Type B pancreatic cell (in vitro differentiated cells): ENCODE measurements around the gene LDLRAD4. TPM values are rescaled to one million over a fixed set of nuclear protein-coding genes. Genes with fewer than 3 reads are reported as not detected.
"Not testable (repeated sequence)": the region's sequence is repeated elsewhere in the genome, so short reads cannot be mapped to it uniquely, and the experiment has no call there.

Experiments
- DNase-seq: peaks from one replicate; pipeline ENCODE4 v3.0.0; 2021; ENCODE audit warnings: mixed read lengths; ENCODE audit not compliant: unreplicated experiment; ENCODE audit errors: extremely low spot score
- H3K27ac Mint-ChIP-seq: 2 replicates; pipeline ENCODE4 v1.8.0; 2021; ENCODE audit warnings: mild to moderate bottlenecking, mixed read lengths
- H3K27me3 Mint-ChIP-seq: 2 replicates; pipeline ENCODE4 v1.8.0; 2021; ENCODE audit warnings: mixed read lengths
- H3K36me3 Mint-ChIP-seq: 2 replicates; pipeline ENCODE4 v1.8.0; 2021; ENCODE audit warnings: mixed read lengths
- H3K4me1 Mint-ChIP-seq: one replicate; pipeline ENCODE4 v1.8.0; 2021; ENCODE audit warnings: mixed read lengths; ENCODE audit not compliant: unreplicated experiment
- H3K4me3 Mint-ChIP-seq: 2 replicates; pipeline ENCODE4 v1.8.0; 2021; ENCODE audit warnings: mild to moderate bottlenecking, mixed read lengths
- H3K9me3 Mint-ChIP-seq: 2 replicates; pipeline ENCODE4 v1.8.0; 2021; ENCODE audit warnings: mixed read lengths
- total RNA-seq: library from RNA; stranded (reverse); gene quantifications from 2 replicates; pipeline ENCODE4 v1.2.1, GENCODE V29; 2021; ENCODE audit warnings: low replicate concordance
- TF ChIP-seq, protein P1 (sequence below): fragments of 200-600 bp; sonication (generic); conservative IDR thresholded peaks from 2 replicates; pipeline ENCODE4 v1.5.0; 2021; ENCODE audit warnings: antibody characterized with exemption, mild to moderate bottlenecking

Gene LDLRAD4
- total RNA-seq, 1 donor from 2014 or later, result 2.4 TPM

DNA sequence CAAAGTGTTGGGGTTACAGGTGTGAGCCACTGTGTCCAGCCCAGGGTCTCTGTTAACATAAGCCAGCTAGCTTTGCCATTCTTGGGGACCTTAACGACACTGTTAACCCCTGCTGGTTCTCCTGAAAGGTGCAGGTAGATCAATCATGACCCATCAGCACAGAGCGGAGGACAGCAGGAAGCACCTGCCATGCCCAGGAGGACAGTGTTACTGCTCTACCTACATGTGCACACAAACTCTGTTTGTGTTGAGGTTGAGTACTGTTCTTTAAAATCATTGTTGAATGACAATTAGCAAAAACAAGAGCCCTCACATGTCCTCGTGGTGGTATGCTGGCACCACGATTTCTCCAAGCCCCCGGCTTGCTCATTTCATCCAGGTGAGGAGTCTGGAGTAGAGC lies 386.9 kb downstream of the LDLRAD4 start:
- H3K36me3 Mint-ChIP-seq, result no peaks in the 10 kb centered on the region
- H3K9me3 Mint-ChIP-seq, result no peaks in the 10 kb centered on the region
- no peak for DNase-seq
- no peaks in the 10 kb centered on the region for H3K27me3 Mint-ChIP-seq
- TF ChIP-seq, protein P1, sequence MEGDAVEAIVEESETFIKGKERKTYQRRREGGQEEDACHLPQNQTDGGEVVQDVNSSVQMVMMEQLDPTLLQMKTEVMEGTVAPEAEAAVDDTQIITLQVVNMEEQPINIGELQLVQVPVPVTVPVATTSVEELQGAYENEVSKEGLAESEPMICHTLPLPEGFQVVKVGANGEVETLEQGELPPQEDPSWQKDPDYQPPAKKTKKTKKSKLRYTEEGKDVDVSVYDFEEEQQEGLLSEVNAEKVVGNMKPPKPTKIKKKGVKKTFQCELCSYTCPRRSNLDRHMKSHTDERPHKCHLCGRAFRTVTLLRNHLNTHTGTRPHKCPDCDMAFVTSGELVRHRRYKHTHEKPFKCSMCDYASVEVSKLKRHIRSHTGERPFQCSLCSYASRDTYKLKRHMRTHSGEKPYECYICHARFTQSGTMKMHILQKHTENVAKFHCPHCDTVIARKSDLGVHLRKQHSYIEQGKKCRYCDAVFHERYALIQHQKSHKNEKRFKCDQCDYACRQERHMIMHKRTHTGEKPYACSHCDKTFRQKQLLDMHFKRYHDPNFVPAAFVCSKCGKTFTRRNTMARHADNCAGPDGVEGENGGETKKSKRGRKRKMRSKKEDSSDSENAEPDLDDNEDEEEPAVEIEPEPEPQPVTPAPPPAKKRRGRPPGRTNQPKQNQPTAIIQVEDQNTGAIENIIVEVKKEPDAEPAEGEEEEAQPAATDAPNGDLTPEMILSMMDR, result no peak
- no peak overlapping the region for H3K27ac Mint-ChIP-seq
- H3K4me1 Mint-ChIP-seq, result no peaks in the 10 kb centered on the region
- no peak overlapping the region for H3K4me3 Mint-ChIP-seq

DNA sequence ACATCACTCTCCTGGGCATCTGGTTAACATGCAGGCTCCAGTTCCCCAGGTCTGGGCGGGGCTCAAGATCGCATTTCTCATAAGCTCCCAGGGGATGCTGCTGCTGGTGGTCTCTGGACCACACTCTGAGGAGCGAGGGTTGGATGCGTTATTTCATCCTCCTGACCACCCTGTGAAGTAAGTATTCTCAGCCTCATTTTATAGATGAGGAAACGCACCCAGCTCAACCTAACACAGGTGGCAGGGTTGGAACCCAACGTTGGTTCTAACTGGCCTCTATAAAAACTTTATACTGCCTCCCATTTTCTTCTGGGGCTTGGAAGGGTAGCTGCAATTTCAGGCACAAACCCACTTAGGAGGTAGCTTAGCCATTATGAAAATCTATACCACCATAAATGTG lies 387.3 kb downstream of the LDLRAD4 start:
- Mint-ChIP-seq H3K9me3 (no peaks in the 10 kb centered on the region), H3K36me3 (no peaks in the 10 kb centered on the region), H3K4me1 (peaks cover under 1% of the 10 kb centered on the region), H3K27ac (no peak overlapping the region), H3K4me3 (no peak overlapping the region), H3K27me3 (peaks cover 2% of the 10 kb centered on the region)
- TF ChIP-seq, protein P1, result no peak
- DNase-seq, result no peak

DNA sequence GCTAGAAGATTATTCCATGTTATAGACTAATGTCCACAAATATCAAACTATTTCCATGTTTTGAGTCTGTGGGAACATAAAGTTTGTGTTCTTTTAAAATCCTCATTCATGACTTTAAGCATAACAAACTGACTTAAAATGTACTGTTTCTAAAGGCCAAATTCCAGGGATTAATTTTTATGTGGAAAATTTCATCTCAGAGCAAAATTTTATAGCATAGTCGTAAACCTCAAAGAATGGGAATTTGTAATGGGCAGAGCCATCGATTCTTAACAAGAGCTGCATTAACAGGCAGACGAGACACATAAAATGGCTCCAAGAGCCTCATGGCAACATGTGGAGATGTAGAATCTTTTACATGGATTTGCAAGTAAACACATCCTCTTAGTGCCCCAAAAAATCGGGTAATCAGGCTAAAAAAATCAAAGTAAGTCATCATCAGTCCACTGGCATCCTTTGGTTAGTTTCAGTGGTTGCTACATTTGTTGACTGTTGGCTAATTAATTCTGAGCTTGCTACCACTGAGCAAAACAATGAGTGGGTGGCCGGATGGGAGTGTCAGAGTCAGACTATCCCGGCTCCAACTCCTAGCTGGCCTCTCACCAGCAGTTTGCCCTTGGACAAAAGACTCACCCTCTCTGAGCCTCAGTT lies 388.2 kb downstream of the LDLRAD4 start:
- H3K27ac Mint-ChIP-seq, result no peak overlapping the region
- TF ChIP-seq, protein P1, result no peak
- no peaks in the 10 kb centered on the region for H3K9me3 Mint-ChIP-seq
- peaks cover 11% of the 10 kb centered on the region for H3K27me3 Mint-ChIP-seq
- no peak for DNase-seq
- H3K4me1 Mint-ChIP-seq, result peaks cover 9% of the 10 kb centered on the region
- H3K36me3 Mint-ChIP-seq, result no peaks in the 10 kb centered on the region
- no peak overlapping the region for H3K4me3 Mint-ChIP-seq

DNA sequence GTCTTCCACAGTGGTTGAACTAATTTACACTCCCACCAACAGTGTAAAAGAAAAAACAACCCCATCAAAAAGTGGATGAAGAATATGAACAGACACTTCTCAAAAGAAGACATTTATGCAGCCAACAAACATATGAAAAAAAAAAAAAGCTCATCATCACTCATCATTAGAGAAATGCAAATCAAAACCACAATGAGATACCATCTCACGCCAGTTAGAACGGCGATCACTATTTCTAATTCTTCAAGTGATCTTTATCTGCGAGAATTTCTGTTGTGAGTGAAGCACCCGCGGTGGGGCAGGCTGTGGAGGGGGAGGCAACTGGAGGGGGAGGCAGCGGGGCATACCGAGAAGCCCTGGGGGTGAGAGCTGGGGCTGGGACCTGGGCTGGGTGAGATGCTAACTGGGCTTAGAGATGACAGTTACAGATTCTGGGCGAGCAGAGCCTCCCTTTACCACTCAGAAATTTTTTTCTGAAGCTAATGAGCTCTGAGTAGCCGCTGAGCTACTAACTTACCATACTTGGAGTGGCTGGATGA lies 389.5 kb downstream of the LDLRAD4 start:
- H3K4me1 Mint-ChIP-seq, result peaks cover 15% of the 10 kb centered on the region
- not testable (repeated sequence) for H3K9me3 Mint-ChIP-seq, H3K36me3 Mint-ChIP-seq, H3K27ac Mint-ChIP-seq, DNase-seq, H3K4me3 Mint-ChIP-seq
- peaks cover 24% of the 10 kb centered on the region for H3K27me3 Mint-ChIP-seq

DNA sequence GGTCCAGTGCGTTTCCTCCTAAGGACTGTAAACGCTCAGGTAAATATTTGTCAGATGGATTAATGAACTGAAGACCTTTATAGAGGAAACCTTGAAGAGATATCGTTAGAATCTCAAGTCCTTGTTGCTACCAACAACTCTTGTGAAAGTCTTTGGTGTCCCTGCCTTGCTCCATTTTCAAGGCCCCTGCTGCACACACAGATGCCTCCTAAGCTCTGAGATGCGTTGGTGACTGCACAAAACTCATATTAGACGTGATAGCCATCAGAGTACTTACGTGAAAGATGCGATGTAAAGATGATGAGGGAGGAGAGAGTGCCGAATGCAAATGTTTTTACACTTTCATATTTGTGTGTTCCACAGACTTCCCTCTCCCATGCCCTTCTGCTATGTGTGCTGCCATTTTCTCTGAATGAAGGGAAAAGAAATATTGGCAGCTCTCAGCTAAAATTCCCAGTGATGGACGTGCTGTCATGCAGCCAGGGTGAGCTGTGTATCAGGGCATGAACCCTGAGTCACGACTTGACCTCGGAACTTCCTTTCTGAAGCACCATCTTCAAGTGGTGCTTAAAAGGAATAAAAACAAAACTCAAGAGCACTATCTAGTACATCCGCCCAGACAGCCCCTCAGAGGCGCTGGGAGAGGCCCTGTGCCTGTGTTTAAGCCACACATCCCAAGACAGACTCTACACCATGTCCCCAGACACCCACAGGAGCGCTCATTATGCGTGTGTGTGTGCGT lies 390.4 kb downstream of the LDLRAD4 start:
- H3K9me3 Mint-ChIP-seq, result no peaks in the 10 kb centered on the region
- H3K27ac Mint-ChIP-seq, result no peak overlapping the region
- peaks cover 15% of the 10 kb centered on the region for H3K4me1 Mint-ChIP-seq
- no peaks in the 10 kb centered on the region for H3K36me3 Mint-ChIP-seq
- TF ChIP-seq, protein P1, result no peak
- DNase-seq, result no peak
- peaks cover 33% of the 10 kb centered on the region for H3K27me3 Mint-ChIP-seq
- no peak overlapping the region for H3K4me3 Mint-ChIP-seq

DNA sequence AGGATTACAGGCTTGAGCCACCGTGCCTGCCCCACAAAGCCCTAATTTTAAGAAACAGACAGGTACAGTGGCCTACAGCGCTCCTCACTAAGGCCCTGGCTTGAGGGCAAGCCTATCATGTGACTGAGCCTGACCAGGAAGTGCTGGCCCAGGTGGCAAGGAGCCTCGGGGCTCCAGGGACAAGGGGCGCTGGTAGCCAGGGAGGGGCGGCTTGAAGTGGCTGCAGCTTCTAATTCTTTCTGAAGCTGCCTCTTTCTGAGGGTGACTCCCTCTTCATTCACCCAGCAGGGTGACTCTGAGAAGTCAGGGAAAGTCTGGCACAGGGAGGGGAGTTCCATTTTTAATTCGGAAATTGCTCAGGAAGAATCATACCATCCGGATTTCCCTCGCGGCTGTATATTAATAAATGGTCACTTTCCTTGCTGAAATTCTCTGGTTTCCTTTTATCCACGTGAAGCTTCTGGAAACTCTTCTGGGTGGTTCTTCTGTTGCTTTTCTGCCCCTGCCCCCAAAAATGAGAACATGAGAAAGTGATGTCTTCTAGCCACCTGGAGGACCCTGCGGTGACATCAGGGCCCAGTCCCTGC lies 392.1 kb downstream of the LDLRAD4 start:
- Mint-ChIP-seq H3K4me1 (peaks cover 15% of the 10 kb centered on the region), H3K9me3 (no peaks in the 10 kb centered on the region), H3K36me3 (no peaks in the 10 kb centered on the region), H3K27me3 (peaks cover 39% of the 10 kb centered on the region), H3K4me3 (no peak overlapping the region), H3K27ac (peak overlapping the region; percentile 6)
- DNase-seq, result no peak
- TF ChIP-seq, protein P1, result no peak
